ENCODE measurements around the gene SPDYC. TPM values are rescaled to one million over a fixed set of nuclear protein-coding genes. Genes with fewer than 3 reads are reported as not detected.

The SPDYC gene
- total and polyA plus RNA-seq, 2 of the 13 experiments (the other 11 are each of a cell fraction or from before 2014, with no cell fraction given), result 0.15 to 0.33 TPM

- TF ChIP-seq ZHX2 (IDR thresholded peaks at IDR 0.05; ENCODE audit: low read depth) (peak; percentile 66; the same call in 1 of the 2 replicates), ZHX2 (CRISPR knock-in tag; IDR thresholded peaks at IDR 0.05; ENCODE audit: borderline replicate concordance) (0 out of 2 replicates have a peak, but pooled peaks have one; percentile 21), LCORL (IDR thresholded peaks at IDR 0.05) (no peak), LCORL (CRISPR knock-in tag; IDR thresholded peaks at IDR 0.05) (peak; percentile 51; the same call in 1 of the 2 replicates), ZNF703 (CRISPR knock-in tag; IDR thresholded peaks at IDR 0.05; ENCODE audit: borderline replicate concordance) (no peak), HMGXB4 (CRISPR knock-in tag; IDR thresholded peaks at IDR 0.05; ENCODE audit: borderline replicate concordance in 1 of 2, low read depth in 1 of 2) (peak; percentile 78 to 82), ZFAT (CRISPR knock-in tag; conservative IDR thresholded peaks at IDR 0.05) (no peak), ZNF33B (CRISPR knock-in tag; IDR thresholded peaks at IDR 0.05) (no peak), ZNF446 (CRISPR knock-in tag; IDR thresholded peaks at IDR 0.05) (no peak), ZNF432 (CRISPR knock-in tag; IDR thresholded peaks at IDR 0.05; ENCODE audit: borderline replicate concordance) (no peak), PITX1 (CRISPR knock-in tag; IDR thresholded peaks at IDR 0.05) (peak; percentile 34; the same call in 1 of the 2 replicates), MAZ (IDR thresholded peaks at IDR 0.05; ENCODE audit: borderline replicate concordance, low read depth, low read length) (peak; percentile 90; the same call in 1 of the 2 replicates), MAZ (CRISPR knock-in tag; IDR thresholded peaks at IDR 0.05; ENCODE audit: low read depth) (peak; percentile 88), ZNF546 (CRISPR knock-in tag; conservative IDR thresholded peaks at IDR 0.05) (no peak), ZNF142 (CRISPR knock-in tag; IDR thresholded peaks at IDR 0.05) (no peak), NFRKB (IDR thresholded peaks at IDR 0.05) (no peak)
Measured at GRCh38 chr11:65134240-65134951, 35.6 kb upstream of the SPDYC start, which contains the start of gene SYVN1 (continued).

Measured in HepG2 (cell line).